AG04450 (cell line): ENCODE measurements around the gene REM1. TPM values are rescaled to one million over a fixed set of nuclear protein-coding genes. Genes with fewer than 3 reads are reported as not detected.
A peak's percentile ranks its signal among the peaks of the same experiment; 100 is the strongest.
"Not testable (repeated sequence)": the region's sequence is repeated elsewhere in the genome, so short reads cannot be mapped to it uniquely, and the experiment has no call there.

Experiments
- CTCF ChIA-PET: fragments of 300-600, 350-600 bp; formaldehyde crosslinking; extraction: SDS; loops from one replicate; lab custom pipeline; 2022; ENCODE audit warnings: antibody characterized with exemption, inconsistent platforms; lab: Charles Lee
- POLR2A ChIA-PET: fragments of 350-600 bp; formaldehyde crosslinking; extraction: SDS; loops from one replicate; lab custom pipeline; 2021; ENCODE audit warnings: antibody characterized with exemption, inconsistent platforms; lab: Yijun Ruan, JAX
- DNase-seq: peaks from one replicate; pipeline ENCODE4 v3.0.0-alpha.2; 2011; ENCODE audit warnings: low read depth, low spot score
- H3K27ac ChIP-seq: one replicate; pipeline ENCODE4 v1.5.1; 2012; ENCODE audit warnings: low read depth, low read length, control low read depth
- H3K27me3 ChIP-seq: one replicate; pipeline ENCODE4 v1.6.0; 2012; ENCODE audit warnings: low read length; ENCODE audit not compliant: control insufficient read depth, insufficient read depth
- H3K4me3 ChIP-seq: 2 replicates; pipeline ENCODE4 v1.5.1; 2011; ENCODE audit warnings: mild to moderate bottlenecking, low read depth, low read length, control low read depth
- H3K9me3 ChIP-seq: 2 replicates; pipeline ENCODE4 v1.5.1; 2012; ENCODE audit warnings: low read length; ENCODE audit not compliant: control insufficient read depth, insufficient read depth
- polyA plus RNA-seq: library from polyadenylated mRNA; depleted of rRNA; stranded (reverse); fragments of >200 nt; gene quantifications from 2 replicates; pipeline ENCODE4 v1.2.3, GENCODE V29; 2011
- TF ChIP-seq, protein P1 (sequence below): IDR thresholded peaks from 2 replicates; pipeline ENCODE4 v1.5.1; 2011; ENCODE audit warnings: low read depth, low read length, control low read depth, inconsistent platforms

REM1 gene
- polyA plus RNA-seq, 1 experiment: not detected

DNA sequence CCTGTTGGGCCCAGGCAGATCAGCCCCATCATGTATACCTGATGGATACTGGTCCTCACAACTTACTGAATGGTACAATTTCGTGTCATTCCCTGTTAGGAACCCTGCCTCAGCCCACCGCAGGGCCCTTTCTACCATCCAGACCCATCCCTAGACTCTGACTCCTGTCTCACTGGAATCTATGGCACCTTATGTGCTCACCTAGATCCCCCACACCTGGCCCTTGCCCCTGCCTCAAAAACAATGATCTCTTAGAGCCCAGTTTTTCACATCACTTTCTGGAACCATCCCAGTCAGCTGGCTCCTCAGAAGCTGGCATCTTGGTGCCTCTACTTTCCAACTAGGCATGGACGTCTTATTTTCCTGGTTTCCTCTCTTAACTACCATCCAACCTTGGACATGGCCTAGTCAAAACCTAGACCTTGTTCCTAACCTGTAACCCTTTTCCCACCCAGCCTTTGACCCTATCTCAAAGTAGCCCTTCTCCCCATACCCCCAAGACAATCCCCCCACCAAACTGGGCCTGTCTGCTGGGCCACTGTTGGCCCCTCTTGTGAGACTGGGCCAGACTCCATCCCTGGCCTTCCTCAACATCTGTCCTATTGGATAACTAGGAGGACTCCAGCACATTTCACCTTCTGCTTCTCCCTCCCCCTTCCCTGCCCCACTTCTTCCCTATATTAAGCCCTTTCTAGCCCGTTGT, 40.1 kb downstream of the REM1 start:
- H3K27me3 ChIP-seq: peaks cover 2% of the 10 kb centered on the region
- H3K9me3 ChIP-seq: peaks cover 2% of the 10 kb centered on the region; the same call in 1 of the 2 replicates
- no peak for DNase-seq
- TF ChIP-seq, protein P1, sequence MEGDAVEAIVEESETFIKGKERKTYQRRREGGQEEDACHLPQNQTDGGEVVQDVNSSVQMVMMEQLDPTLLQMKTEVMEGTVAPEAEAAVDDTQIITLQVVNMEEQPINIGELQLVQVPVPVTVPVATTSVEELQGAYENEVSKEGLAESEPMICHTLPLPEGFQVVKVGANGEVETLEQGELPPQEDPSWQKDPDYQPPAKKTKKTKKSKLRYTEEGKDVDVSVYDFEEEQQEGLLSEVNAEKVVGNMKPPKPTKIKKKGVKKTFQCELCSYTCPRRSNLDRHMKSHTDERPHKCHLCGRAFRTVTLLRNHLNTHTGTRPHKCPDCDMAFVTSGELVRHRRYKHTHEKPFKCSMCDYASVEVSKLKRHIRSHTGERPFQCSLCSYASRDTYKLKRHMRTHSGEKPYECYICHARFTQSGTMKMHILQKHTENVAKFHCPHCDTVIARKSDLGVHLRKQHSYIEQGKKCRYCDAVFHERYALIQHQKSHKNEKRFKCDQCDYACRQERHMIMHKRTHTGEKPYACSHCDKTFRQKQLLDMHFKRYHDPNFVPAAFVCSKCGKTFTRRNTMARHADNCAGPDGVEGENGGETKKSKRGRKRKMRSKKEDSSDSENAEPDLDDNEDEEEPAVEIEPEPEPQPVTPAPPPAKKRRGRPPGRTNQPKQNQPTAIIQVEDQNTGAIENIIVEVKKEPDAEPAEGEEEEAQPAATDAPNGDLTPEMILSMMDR: no peak
- CTCF ChIA-PET: interaction anchor here (0.8 to 1.1 kb wide), 4 partner anchors 12 to 98 kb away, joined by 3 to 4 read pairs (median 4); no protein-coding TSS in a partner anchor
- H3K27ac ChIP-seq: peak overlapping the region; percentile 75
- H3K4me3 ChIP-seq: peak overlapping the region; percentile 99
- POLR2A ChIA-PET: no interaction called here

DNA sequence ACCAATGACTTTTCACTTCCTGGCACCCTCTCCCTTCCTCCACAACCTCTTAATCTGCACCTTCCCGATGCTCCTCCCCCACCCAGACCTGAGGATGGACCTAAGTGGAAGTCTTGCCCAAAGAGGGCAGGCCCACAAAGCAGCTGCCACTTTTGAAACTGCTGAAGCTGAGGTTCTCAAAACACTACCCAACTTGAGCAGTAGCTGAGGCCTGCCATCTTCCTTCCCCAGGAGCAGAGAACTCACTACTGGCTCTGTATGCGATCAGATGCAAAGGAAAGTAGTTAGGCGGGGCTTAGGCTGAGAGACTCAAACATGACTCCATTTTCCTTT, 40.7 kb downstream of the REM1 start:
- peaks cover 2% of the 10 kb centered on the region; the same call in 1 of the 2 replicates for H3K9me3 ChIP-seq
- CTCF ChIA-PET: interaction anchor here (0.8 to 1.1 kb wide), 5 partner anchors 12 to 97 kb away, joined by 3 to 4 read pairs (median 3); no protein-coding TSS in a partner anchor
- TF ChIP-seq, protein P1: no peak
- peaks cover 2% of the 10 kb centered on the region for H3K27me3 ChIP-seq
- H3K27ac ChIP-seq: no peak overlapping the region
- POLR2A ChIA-PET: no interaction called here
- no peak for DNase-seq
- peak overlapping the region; percentile 99 for H3K4me3 ChIP-seq

DNA sequence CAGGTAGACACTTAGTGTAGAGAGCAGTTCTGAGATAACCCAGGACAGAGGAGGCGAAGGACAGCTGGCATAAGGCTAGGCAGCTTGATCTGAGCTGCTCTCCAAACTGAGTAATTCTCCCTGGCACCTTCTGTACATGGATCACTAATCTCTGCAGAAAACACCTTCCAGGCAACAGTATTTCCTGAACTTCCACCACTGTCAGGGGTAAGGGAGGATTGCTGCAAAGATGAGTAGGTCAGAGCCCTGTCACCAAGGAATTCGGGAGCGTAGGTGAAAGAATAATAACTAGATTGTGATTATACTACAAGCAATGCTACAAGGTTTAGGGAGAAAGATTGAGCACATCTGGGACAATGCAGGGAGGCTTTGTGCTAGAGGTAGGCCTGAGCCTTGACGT, 41.1 kb downstream of the REM1 start:
- Histone ChIP-seq H3K27ac (no peak overlapping the region), H3K4me3 (peak overlapping the region; percentile 99), H3K9me3 (peaks cover 2% of the 10 kb centered on the region; the same call in 1 of the 2 replicates), H3K27me3 (peaks cover under 1% of the 10 kb centered on the region)
- POLR2A ChIA-PET: no interaction called here
- CTCF ChIA-PET: interaction anchor here (0.8 to 1.1 kb wide), 5 partner anchors 13 to 97 kb away, joined by 3 to 4 read pairs (median 3); no protein-coding TSS in a partner anchor
- DNase-seq: no peak
- TF ChIP-seq, protein P1: no peak

- no peak overlapping the region for H3K27ac ChIP-seq
- DNase-seq: no peak
- TF ChIP-seq, protein P1: no peak
- CTCF ChIA-PET: interaction anchor here (0.9 to 1.2 kb wide), 4 partner anchors 13 to 96 kb away, joined by 3 to 5 read pairs (median 4); no protein-coding TSS in a partner anchor
- H3K27me3 ChIP-seq: no peaks in the 10 kb centered on the region
- POLR2A ChIA-PET: no interaction called here
- peaks cover 2% of the 10 kb centered on the region; the same call in 1 of the 2 replicates for H3K9me3 ChIP-seq
- H3K4me3 ChIP-seq: peak overlapping the region; percentile 99
These were observed 41.6 kb downstream of the REM1 start for GRCh38 chr20:31516651-31517050.

- POLR2A ChIA-PET: interaction anchor here (1.0 kb wide), 1 partner anchor 95 kb away, joined by 3 read pairs; no protein-coding TSS in a partner anchor
- Histone ChIP-seq H3K27ac (peak overlapping the region; percentile 11), H3K4me3 (no peak overlapping the region), H3K27me3 (no peaks in the 10 kb centered on the region), H3K9me3 (peaks cover 2% of the 10 kb centered on the region; the same call in 1 of the 2 replicates)
- CTCF ChIA-PET: interaction anchor here (1.2 kb wide), 1 partner anchor 95 kb away, joined by 5 read pairs; no protein-coding TSS in a partner anchor
- DNase-seq: no peak
- TF ChIP-seq, protein P1: peak; percentile 36
These were observed 42.3 kb downstream of the REM1 start for GRCh38 chr20:31517373-31517772.

GRCh38 chr20:31521267-31521666, 46.2 kb downstream of the REM1 start:
- DNase-seq, H3K27ac ChIP-seq, H3K27me3 ChIP-seq, H3K9me3 ChIP-seq, H3K4me3 ChIP-seq: not testable (repeated sequence)
- CTCF ChIA-PET: interaction anchor here (1.2 to 1.8 kb wide), 5 partner anchors 18 to 91 kb away, joined by 4 to 23 read pairs (median 5); no protein-coding TSS in a partner anchor
- POLR2A ChIA-PET: interaction anchor here (0.7 kb wide), 1 partner anchor 34 kb away, joined by 3 read pairs; no protein-coding TSS in a partner anchor
